AG09319 (cell line): ENCODE measurements around the gene DLL1.

Experiments used
- DNase-seq: peaks from one replicate; pipeline ENCODE4 v3.0.0-alpha.2; 2010; ENCODE audit warnings: low read depth; ENCODE audit errors: extremely low read depth
- CTCF ChIP-seq: IDR thresholded peaks from 2 replicates; pipeline ENCODE4 v1.5.1; 2011; ENCODE audit warnings: low read depth, mild to moderate bottlenecking, inconsistent platforms, low read length, moderate library complexity

DLL1 gene

GRCh38 chr6:170247178-170247701 lies 43.6 kb downstream of the DLL1 start:
- no peak for TF ChIP-seq CTCF
- DNase-seq: no peak

- no peak for DNase-seq
- TF ChIP-seq CTCF: no peak
These were observed 45.3 kb downstream of the DLL1 start for GRCh38 chr6:170245475-170245992.

- DNase-seq: no peak
- TF ChIP-seq CTCF: no peak
These were observed 46.0 kb downstream of the DLL1 start for GRCh38 chr6:170244721-170245474.

- DNase-seq: no peak
These were observed 47.0 kb downstream of the DLL1 start for GRCh38 chr6:170243791-170244291.

GRCh38 chr6:170243386-170243785 lies 47.5 kb downstream of the DLL1 start:
- TF ChIP-seq CTCF: no peak
- no peak for DNase-seq

More at GRCh38 chr6:170243791-170244291, 47.0 kb downstream of the DLL1 start:
- TF ChIP-seq CTCF: no peak

- no peak for TF ChIP-seq CTCF
- no peak for DNase-seq
These were observed 51.9 kb downstream of the DLL1 start for GRCh38 chr6:170238741-170239565.
